Stimulated activated CD8-positive, alpha-beta memory T cell treated with anti-CD3 and anti-CD28 coated beads, Interleukin-12 subunit alpha, Interleukin-12 subunit beta, amount 100 ng/mL, for 24 hours (primary cell): ENCODE data around the gene AMBRA1.

Experiments
- DNase-seq: peaks from one replicate; pipeline ENCODE4 v3.0.0-alpha.2; 2020; ENCODE audit errors: extremely low read depth

The AMBRA1 gene

DNA sequence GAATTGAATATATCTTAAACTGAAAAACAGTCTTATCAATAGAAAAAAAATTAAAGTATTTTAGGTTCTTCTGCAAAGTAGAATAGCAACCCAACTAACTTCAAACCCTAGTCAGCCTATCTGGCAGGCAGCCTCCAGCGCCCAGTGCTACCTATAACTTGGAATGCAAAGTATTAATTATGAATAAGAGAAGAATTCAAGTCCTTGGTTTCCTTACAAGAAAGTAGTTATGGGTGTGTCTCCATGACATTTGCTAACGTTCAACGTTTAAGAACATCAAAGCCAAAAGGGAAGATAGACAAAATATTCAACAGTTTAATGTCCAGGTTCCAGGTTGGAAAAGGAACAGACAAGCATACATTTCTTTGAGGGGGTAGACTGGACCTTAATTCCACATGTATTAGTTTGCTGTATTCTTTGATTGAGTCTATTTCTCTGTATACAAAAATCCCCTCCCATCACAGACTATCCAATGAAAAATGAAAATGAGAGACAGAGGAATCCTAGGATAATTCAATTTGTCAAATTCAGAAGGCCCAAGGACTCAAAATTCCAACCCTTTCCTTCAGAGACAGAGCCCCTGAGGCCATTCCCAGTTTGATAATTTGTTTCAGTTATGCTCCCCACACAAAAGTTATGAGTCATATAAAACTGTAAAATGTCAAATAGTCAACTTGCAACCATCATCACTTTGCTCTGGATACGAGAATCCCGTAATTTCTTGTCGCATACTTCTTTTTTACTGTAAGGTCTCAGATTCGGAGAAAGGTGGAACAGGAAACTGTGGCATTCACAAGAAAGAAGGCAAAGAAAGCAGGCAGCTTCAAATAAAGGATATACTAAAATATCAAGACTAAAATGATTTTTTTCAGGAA, 118.5 kb downstream of the AMBRA1 start:
- DNase-seq: no peak

GRCh38 chr11:46472662-46472994, 121.2 kb downstream of the AMBRA1 start:
- DNase-seq: no peak

DNA sequence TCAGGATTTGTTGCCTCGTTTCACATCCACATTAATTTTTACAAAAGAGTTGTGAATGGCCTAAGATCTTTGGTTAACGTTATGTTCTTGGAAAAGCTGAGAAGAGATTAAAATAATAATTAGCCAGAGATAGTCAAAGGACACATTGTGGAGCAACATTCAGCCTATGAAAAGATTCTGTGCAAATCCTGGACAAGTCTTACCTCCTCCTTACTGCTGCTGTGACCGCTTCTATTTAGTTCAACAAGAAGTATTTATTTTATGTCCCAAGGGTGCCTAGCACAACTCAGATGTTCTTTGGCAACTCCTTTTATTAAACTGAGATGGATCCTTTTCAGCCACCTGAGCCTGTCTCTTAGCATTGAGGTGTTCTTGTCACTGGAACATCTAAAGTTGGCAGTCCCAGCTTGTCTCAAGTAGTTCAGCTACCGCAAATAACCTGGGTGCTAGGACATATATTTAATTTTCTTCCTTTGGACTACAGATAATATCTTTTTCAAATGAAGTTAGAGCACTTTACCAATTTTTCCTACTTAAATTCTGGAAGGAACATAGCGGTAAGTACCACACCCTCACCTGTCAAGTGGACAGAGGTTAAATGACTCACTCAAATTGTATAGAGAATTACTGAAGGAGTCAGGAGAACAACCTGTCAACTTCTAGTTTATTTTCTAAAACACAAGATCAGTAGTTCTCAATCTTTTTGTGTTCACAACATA, 121.7 kb downstream of the AMBRA1 start:
- no peak for DNase-seq

- no peak for DNase-seq
Measured at GRCh38 chr11:46469926-46470325, 123.9 kb downstream of the AMBRA1 start.

GRCh38 chr11:46465683-46466082, 128.1 kb downstream of the AMBRA1 start:
- DNase-seq: no peak

GRCh38 chr11:46463701-46464421, 130.0 kb downstream of the AMBRA1 start:
- no peak for DNase-seq

- DNase-seq: no peak
Measured at GRCh38 chr11:46461461-46461927, 132.3 kb downstream of the AMBRA1 start.

- DNase-seq: no peak
Measured at GRCh38 chr11:46458491-46458890, 135.3 kb downstream of the AMBRA1 start.

GRCh38 chr11:46457659-46458424, 136.0 kb downstream of the AMBRA1 start:
- DNase-seq: no peak

DNA sequence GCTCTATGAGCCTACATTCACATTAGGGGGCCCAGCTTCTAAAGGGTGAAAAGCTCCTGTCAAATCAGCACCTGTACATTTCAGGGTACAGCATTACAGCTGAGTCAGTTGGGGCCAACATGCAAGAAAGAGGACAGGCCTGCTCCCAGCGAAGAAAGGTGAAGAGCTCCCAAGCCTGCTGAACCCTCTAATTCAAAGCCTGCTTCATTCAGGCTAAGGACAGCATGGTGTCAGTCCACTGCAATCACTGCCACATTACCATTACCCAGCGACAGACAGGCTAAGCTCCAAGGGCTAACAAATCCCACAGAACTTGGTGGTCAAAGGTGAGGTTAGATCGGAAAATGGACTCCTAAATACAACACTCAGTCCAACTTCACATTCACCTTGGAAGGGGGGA, 136.8 kb downstream of the AMBRA1 start:
- no peak for DNase-seq

DNA sequence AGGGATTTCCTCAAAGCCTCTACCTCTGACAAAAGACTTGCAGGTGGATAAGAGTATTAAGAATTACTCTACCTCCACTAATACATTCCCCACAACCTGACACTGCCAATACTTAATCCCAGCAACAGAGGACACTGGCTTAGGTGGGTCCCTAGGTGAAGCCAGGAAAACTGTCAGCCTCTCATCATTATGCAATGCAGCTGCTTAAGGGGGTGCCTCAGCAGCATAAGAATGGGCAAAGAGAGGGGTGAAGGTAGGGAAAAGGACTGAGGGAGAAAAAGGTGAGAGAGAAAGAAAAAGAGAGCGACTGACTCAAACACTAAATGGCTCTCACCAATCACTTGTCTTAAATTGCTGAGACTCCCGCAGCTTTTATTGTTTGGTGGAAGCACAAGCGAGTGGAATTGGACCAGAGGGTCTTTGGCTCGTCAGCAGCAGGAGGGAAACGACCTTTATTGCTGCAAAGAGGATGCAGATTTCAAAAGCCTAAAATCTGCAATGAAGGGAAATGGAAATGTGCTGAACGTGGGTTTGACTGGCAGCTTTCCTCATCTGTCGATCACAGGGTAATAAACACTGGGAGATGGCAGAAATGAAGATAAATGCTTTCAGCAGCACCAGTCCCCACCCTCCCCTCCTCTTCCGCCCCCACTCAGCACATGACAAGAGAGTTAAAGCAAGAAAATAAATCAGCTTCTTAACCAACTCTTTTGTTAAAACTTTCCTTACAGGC, 137.4 kb downstream of the AMBRA1 start:
- DNase-seq: no peak

DNA sequence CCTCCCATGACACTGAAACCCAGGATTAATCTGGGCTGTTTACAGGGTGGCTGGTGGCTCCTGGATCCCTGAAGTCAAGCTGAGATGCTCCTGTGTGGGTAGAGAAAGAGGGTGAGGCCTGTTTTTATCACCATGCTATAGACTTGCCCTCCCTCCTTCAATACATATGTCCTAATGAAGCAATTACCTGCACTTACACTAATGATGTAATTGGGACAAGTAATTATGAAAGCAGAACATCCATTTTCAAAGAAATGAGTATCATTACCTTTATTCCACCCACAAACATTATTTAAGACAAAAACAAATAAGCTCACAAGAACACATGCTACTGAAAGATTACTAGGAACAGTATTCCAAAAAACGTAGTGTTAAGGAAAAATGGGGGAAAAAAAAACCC, 138.0 kb downstream of the AMBRA1 start:
- DNase-seq: no peak

DNA sequence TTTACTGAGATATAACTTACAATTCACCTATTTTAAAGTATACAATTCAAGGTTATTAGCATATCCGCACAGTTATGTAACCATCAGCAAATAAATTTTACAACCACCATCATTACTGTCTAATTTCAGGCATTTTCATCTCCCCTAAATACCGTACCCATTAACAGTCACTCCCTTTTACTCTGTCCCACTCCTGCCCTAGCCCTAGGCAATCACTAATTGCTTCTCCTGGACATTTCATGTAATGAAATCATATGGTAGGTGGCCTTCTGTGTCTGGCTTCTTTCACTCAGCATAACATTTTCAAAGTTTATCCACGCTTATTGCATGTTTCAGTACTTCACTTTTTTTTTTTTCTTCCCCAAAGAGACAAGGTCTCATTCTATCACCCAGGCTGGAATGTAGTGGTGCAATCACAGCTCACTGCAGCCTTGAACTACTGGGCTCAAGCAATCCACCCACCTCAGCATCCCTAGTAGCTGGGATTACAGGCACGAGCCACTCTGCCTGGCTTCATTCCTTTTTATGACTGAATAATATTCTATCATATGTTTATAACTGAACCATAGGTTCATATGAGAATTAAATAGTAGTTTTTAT, 140.8 kb downstream of the AMBRA1 start:
- no peak for DNase-seq

DNA sequence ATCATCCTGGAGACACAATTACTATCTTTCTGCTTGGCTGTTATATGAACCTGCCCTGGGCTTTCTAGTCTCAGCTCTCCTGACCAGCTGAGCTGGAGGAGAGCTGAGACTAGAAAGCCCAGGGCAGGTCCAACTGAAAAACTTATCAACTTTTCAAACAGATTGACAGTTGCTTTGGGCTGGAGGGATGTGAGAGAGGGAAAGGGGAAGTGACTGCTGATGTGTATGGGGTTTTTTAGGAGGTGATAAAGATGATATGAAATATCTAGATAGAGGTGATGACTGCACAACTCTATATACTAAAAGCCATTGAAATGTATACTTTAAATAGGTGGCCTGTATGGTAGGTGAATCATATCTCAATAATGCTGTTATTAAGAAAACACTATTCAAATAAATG, 142.1 kb downstream of the AMBRA1 start:
- no peak for DNase-seq

DNA sequence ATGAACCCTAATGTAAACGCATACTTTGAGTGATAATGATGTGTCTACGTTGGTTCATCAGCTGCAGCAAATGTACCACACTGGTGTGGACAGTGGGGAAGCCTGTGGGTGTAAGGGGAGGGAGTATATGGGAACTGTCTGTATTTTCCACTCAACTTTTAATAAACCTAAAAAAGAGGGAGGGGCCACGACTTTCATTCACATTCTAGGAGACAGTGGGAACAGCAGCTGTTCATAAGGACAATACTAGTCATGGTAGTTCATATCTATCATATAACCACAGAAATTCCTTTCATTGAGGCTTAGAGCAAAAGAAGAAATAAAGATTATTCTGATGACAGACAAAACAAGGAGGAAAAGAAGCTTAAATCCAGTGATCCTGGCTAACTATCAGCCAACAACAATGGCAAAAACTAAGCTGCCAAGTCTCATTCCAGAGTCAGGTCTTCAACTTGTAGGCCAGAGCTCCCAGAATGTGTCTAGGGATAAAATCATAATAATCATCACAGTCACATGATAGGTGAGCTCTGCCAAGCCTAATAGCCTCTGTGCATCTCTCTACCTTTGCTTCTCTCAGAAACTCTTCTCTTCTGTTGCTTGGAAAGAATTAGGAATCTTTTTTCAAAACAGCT, 142.9 kb downstream of the AMBRA1 start:
- DNase-seq: no peak

- DNase-seq: no peak
Measured at GRCh38 chr11:46447544-46447943, 146.3 kb downstream of the AMBRA1 start.

DNA sequence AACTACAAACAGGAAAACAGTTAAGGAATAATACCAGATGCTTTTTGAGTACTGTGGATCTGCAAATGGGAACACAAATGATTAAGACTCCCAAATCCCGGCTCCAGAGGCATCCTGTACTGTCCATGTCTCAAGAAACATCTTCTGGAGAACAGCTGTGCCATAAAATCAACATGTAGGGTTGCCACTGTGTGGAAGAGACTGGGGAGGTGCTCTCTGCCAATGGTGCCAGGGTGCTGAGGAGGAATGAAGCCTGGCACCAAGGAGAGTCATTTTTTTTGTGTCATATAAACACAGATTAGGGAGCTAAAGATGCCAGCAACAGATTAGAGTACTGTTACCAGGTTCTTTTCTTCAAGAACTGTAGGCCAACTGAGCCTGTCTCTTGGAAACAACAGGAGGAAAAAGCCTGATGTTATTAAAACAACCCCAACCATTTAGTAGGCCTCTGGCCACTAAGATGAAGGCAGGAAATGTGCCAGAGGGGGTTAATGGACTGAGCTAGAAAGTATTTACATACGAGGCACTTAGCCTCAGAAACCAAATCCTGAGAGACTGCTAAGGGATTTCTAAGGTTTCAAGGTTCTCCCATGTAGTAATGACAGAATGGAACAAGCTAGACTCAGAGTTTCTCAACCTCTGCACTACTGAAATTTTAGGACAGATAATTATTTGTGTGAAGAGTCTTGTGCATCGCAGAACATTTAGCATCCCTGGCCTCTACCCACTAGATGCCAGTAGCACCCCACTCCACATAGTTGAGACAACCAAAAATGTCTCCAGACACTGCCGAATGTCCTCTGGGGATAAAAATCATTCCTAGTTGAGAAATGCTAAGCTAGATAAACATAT, 147.7 kb downstream of the AMBRA1 start:
- DNase-seq: no peak

- DNase-seq: no peak
Measured at GRCh38 chr11:46445192-46445919, 148.5 kb downstream of the AMBRA1 start.

DNA sequence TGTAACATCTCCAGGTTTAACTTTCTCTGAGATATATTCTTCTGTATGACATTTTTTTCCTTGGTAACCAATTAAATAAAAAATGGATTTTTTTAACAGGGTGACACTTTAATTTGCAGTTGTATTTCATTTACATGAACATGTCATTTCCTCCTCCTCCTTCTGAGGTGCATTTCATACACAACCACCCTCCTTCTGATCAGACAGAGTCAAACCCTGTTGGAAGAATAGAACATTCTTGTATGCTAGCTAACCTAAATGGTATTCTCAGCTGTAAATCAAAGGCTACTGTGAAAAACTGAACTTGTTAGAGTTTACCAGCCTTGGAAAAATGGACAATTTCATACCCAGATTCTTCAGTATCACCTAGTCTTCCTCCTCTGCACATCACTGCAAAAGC, 149.5 kb downstream of the AMBRA1 start:
- no peak for DNase-seq
